Metanephros (tissue), 2 donors: ENCODE results near the gene CC2D2A. TPM values are rescaled to one million over a fixed set of nuclear protein-coding genes. Genes with fewer than 3 reads are reported as not detected.

Experiments used
- small RNA-seq: library from RNA; depleted of rRNA; stranded (forward); fragments of <200 nt; gene quantifications from one replicate; pipeline ENCODE3, GENCODE V24; 2014; ENCODE audit warnings: low replicate concordance
- total RNA-seq: library from RNA; depleted of rRNA; stranded (reverse); fragments of >200 nt; gene quantifications from one replicate; pipeline ENCODE4 v1.2.3, GENCODE V29; 2014

Gene CC2D2A
- 42.0 TPM for total RNA-seq

GRCh38 chr4:15469402-15470127, at the start of gene CC2D2A:
CC2D2A (plus strand) TSS chr4:15469882; CDS start chr4:15475933, 6,051 bp downstream.

GRCh38 chr4:15427701-15428100, 42.0 kb upstream of the CC2D2A start, which contains the start of gene C1QTNF7:
C1QTNF7 (plus strand) TSS chr4:15428033; CDS start chr4:15435744, 7,711 bp downstream.

Small RNA genes lying within 50 kb of the gene (small RNA-seq; reads per million reads assigned to genes)
- gene AC007016.1 = not detected

Other genes with a start within 250 kb of the CC2D2A start
- 19.2 TPM for gene C1QTNF7, start 41.8 kb upstream of the CC2D2A start, total RNA-seq
- gene FBXL5, start 185.5 kb downstream of the CC2D2A start, total RNA-seq = 121 TPM
- gene FAM200B, start 211.9 kb downstream of the CC2D2A start, total RNA-seq = 38.1 TPM
- gene BST1, start 233.2 kb downstream of the CC2D2A start, total RNA-seq = 10.2 TPM